Ishikawa (cell line): Measurements from ENCODE around the gene CHST15.

Experiments used
- CREB1 ChIP-seq: IDR thresholded peaks from 2 replicates; pipeline ENCODE4 v1.6.1; 2012; ENCODE audit warnings: low read depth
- EGR1 ChIP-seq: IDR thresholded peaks from 2 replicates; pipeline ENCODE4 v1.6.1; 2012
- EP300 ChIP-seq: IDR thresholded peaks from 2 replicates; pipeline ENCODE4 v1.6.1; 2012; ENCODE audit warnings: borderline replicate concordance
- FOXM1 ChIP-seq: IDR thresholded peaks from 2 replicates; pipeline ENCODE4 v1.6.1; 2012; ENCODE audit warnings: low read depth, borderline replicate concordance
- TAF1 ChIP-seq: IDR thresholded peaks from 2 replicates; pipeline ENCODE4 v1.6.1; 2012; ENCODE audit warnings: low read depth, mild to moderate bottlenecking
- TCF12 ChIP-seq: IDR thresholded peaks from 2 replicates; pipeline ENCODE4 v1.6.1; 2012; ENCODE audit warnings: low read depth
- TEAD4 ChIP-seq: IDR thresholded peaks from 2 replicates; pipeline ENCODE4 v1.6.1; 2012
- YY1 ChIP-seq: IDR thresholded peaks from 2 replicates; pipeline ENCODE4 v1.6.1; 2012; ENCODE audit warnings: low read depth
- TF ChIP-seq, protein P1 (sequence below): IDR thresholded peaks from 2 replicates; pipeline ENCODE4 v1.6.1; 2012; ENCODE audit warnings: low read depth, mild to moderate bottlenecking

DNA sequence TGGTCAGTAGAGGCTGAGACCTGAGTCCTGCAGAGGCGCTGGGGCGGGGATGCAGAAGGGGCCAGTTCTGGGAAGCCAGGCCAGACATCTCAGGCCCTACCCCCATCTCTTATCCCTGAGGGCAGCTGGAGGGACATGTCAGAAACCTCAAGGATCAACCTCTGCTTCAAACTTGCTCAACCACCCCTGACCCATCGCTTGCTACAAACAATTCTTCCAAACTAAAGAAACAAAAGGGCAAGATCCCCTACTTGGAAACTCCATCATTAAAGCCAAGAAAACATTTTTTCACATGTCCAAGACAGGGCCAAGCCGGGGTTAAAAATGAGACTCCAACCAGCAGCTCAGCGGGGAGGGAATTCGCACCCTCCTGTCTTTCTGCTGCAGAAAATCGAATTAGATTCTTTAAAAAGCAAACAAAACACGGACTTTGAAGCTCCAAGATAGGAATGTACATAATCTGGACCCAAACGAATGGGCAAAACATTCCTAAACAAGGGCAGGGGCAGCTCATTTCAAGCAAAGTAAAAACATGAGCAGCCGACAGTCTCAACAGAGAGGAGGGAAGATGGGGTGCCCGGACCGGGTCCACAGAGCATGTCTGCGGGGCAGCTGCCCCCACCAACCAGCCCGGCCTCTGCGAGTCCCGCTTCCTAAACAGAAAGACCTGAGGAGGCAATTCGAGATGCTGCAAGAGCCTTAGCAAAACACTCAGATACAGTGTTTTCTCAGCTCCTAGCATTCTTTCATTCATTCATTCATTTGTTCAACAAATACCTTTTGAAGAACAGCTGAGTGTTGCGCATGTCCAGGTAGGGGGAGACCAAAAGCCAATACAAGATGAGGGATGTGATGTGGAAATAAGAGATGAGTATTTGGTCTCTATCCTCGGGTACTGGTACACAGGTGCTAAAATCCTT lies 44.8 kb downstream of the CHST15 start:
- TF ChIP-seq CREB1, result no peak
- no peak for TF ChIP-seq TAF1
- no peak for TF ChIP-seq YY1
- TF ChIP-seq, protein P1, sequence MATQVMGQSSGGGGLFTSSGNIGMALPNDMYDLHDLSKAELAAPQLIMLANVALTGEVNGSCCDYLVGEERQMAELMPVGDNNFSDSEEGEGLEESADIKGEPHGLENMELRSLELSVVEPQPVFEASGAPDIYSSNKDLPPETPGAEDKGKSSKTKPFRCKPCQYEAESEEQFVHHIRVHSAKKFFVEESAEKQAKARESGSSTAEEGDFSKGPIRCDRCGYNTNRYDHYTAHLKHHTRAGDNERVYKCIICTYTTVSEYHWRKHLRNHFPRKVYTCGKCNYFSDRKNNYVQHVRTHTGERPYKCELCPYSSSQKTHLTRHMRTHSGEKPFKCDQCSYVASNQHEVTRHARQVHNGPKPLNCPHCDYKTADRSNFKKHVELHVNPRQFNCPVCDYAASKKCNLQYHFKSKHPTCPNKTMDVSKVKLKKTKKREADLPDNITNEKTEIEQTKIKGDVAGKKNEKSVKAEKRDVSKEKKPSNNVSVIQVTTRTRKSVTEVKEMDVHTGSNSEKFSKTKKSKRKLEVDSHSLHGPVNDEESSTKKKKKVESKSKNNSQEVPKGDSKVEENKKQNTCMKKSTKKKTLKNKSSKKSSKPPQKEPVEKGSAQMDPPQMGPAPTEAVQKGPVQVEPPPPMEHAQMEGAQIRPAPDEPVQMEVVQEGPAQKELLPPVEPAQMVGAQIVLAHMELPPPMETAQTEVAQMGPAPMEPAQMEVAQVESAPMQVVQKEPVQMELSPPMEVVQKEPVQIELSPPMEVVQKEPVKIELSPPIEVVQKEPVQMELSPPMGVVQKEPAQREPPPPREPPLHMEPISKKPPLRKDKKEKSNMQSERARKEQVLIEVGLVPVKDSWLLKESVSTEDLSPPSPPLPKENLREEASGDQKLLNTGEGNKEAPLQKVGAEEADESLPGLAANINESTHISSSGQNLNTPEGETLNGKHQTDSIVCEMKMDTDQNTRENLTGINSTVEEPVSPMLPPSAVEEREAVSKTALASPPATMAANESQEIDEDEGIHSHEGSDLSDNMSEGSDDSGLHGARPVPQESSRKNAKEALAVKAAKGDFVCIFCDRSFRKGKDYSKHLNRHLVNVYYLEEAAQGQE, result no peak
- no peak for TF ChIP-seq FOXM1
- TF ChIP-seq TCF12, result no peak
- TF ChIP-seq EP300, result no peak
- TF ChIP-seq EGR1, result no peak
- no peak for TF ChIP-seq TEAD4
